ENCODE data around the gene ZBTB45.

ZBTB45 gene

GRCh38 chr19:58469241-58470013 is 50.2 kb downstream of the ZBTB45 start:
- TF ChIP-seq SIN3A (IDR thresholded peaks at IDR 0.05; ENCODE audit: borderline replicate concordance, insufficient read depth, low read length) = no peak
- TF ChIP-seq POLR2AphosphoS5 (IDR thresholded peaks at IDR 0.05; ENCODE audit: low read depth, low read length) = no peak
- TF ChIP-seq REST (IDR thresholded peaks at IDR 0.05; ENCODE audit: insufficient read depth in 1 of 2, low read depth in 2 of 2, low read length in 2 of 2) = no peak
- no peak for TF ChIP-seq TAF1 (IDR thresholded peaks at IDR 0.05; ENCODE audit: borderline replicate concordance, insufficient read depth, low read length)
- TF ChIP-seq FOXP2 (optimal IDR thresholded peaks at IDR 0.05; ENCODE audit: borderline replicate concordance, extremely low read depth, extremely low read length, insufficient read depth) = no peak

GRCh38 chr19:58468216-58468839 is 51.3 kb downstream of the ZBTB45 start:
- TF ChIP-seq REST (IDR thresholded peaks at IDR 0.05; ENCODE audit: insufficient read depth in 1 of 2, low read depth in 2 of 2, low read length in 2 of 2) (no peak), SIN3A (IDR thresholded peaks at IDR 0.05; ENCODE audit: borderline replicate concordance, insufficient read depth, low read length) (no peak), TAF1 (IDR thresholded peaks at IDR 0.05; ENCODE audit: borderline replicate concordance, insufficient read depth, low read length) (no peak), FOXP2 (optimal IDR thresholded peaks at IDR 0.05; ENCODE audit: borderline replicate concordance, extremely low read depth, extremely low read length, insufficient read depth) (no peak), POLR2AphosphoS5 (IDR thresholded peaks at IDR 0.05; ENCODE audit: low read depth, low read length) (no peak)

- TF ChIP-seq POLR2AphosphoS5 (IDR thresholded peaks at IDR 0.05; ENCODE audit: low read depth, low read length) (peak; percentile 62; the same call in 1 of the 2 replicates), SIN3A (IDR thresholded peaks at IDR 0.05; ENCODE audit: borderline replicate concordance, insufficient read depth, low read length) (0 out of 2 replicates have a peak, but pooled peaks have one; percentile 27), FOXP2 (optimal IDR thresholded peaks at IDR 0.05; ENCODE audit: borderline replicate concordance, extremely low read depth, extremely low read length, insufficient read depth) (peak; percentile 89), TAF1 (IDR thresholded peaks at IDR 0.05; ENCODE audit: borderline replicate concordance, insufficient read depth, low read length) (0 out of 2 replicates have a peak, but pooled peaks have one; percentile 51), REST (IDR thresholded peaks at IDR 0.05; ENCODE audit: insufficient read depth in 1 of 2, low read depth in 2 of 2, low read length in 2 of 2) (no peak)
Measured at GRCh38 chr19:58466760-58467589, 52.6 kb downstream of the ZBTB45 start, which contains the start of gene ZNF324. Gene ZNF324 (plus strand): TSS chr19:58467080. CDS start chr19:58469186, 2,106 bp downstream.

GRCh38 chr19:58466089-58466759 is 53.4 kb downstream of the ZBTB45 start:
- TF ChIP-seq POLR2AphosphoS5 (IDR thresholded peaks at IDR 0.05; ENCODE audit: low read depth, low read length) (no peak), TAF1 (IDR thresholded peaks at IDR 0.05; ENCODE audit: borderline replicate concordance, insufficient read depth, low read length) (no peak), SIN3A (IDR thresholded peaks at IDR 0.05; ENCODE audit: borderline replicate concordance, insufficient read depth, low read length) (no peak), REST (IDR thresholded peaks at IDR 0.05; ENCODE audit: insufficient read depth in 1 of 2, low read depth in 2 of 2, low read length in 2 of 2) (no peak), FOXP2 (optimal IDR thresholded peaks at IDR 0.05; ENCODE audit: borderline replicate concordance, extremely low read depth, extremely low read length, insufficient read depth) (no peak)
